Measurements from ENCODE around the gene STOX1.

The STOX1 gene

GRCh38 chr10:68876246-68877138, 49.2 kb downstream of the STOX1 start:
- DNase-seq (ENCODE audit: insufficient read length, low spot score) (no peak), FAIRE-seq (no peak)
- no peak for TF ChIP-seq POU2F2 (IDR thresholded peaks at IDR 0.05; ENCODE audit: low read depth, low read length)
- no peak for TF ChIP-seq POLR2A (IDR thresholded peaks at IDR 0.05; ENCODE audit: low read depth, low read length)
- TF ChIP-seq SPI1 (IDR thresholded peaks at IDR 0.05; ENCODE audit: low read depth, low read length) = no peak
- no peak for TF ChIP-seq POLR2AphosphoS5 (IDR thresholded peaks at IDR 0.05; ENCODE audit: low read depth, low read length)

DNA sequence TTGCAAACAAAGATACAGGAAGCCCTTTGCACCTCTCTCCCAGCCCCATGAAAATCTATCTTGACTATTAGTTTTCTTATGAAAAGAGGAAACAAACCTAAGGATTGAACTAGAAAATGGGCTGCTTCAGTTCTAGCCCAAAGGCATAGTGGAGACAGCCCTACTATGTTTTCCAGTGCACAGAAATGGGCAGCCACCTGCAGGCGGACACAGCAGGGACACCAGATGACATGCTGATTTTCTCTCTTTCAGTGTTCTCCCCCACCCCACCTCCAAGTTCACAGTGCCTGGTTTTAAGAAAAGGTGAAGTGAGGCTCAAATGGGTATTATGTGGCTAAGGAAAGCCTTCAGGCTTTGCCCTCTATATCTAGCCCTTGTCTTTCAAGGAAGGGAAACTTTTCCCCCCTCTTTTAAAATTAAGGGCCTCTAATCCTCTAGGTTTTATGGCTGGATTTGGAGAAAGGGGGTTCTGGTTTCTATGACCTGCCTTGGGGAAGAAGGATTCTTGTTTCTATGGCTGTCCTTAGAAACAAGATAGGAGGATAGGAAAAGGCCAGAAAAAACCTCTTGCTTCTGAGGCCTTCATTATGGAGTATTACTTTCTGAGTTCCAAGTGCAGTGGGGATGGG, 50.3 kb downstream of the STOX1 start:
- no peak for TF ChIP-seq SPI1 (IDR thresholded peaks at IDR 0.05; ENCODE audit: low read depth, low read length)
- TF ChIP-seq POU2F2 (IDR thresholded peaks at IDR 0.05; ENCODE audit: low read depth, low read length) = no peak
- TF ChIP-seq POLR2AphosphoS5 (IDR thresholded peaks at IDR 0.05; ENCODE audit: low read depth, low read length) = no peak
- no peak for TF ChIP-seq TAF1 (IDR thresholded peaks at IDR 0.05; ENCODE audit: low read depth, low read length)
- no peak for TF ChIP-seq PAX5 (IDR thresholded peaks at IDR 0.05; ENCODE audit: insufficient read depth, low read length, severe bottlenecking)
- no peak for TF ChIP-seq POLR2A (IDR thresholded peaks at IDR 0.05; ENCODE audit: low read depth, low read length)
- no peak for FAIRE-seq

GRCh38 chr10:68878496-68878895, 51.2 kb downstream of the STOX1 start:
- TF ChIP-seq POLR2AphosphoS5 (IDR thresholded peaks at IDR 0.05; ENCODE audit: low read depth, low read length) = no peak
- TF ChIP-seq SPI1 (IDR thresholded peaks at IDR 0.05; ENCODE audit: low read depth, low read length) = no peak
- TF ChIP-seq TAF1 (IDR thresholded peaks at IDR 0.05; ENCODE audit: low read depth, low read length) = no peak
- no peak for TF ChIP-seq PAX5 (IDR thresholded peaks at IDR 0.05; ENCODE audit: insufficient read depth, low read length, severe bottlenecking)
- TF ChIP-seq POLR2A (IDR thresholded peaks at IDR 0.05; ENCODE audit: low read depth, low read length) = no peak
- no peak for TF ChIP-seq POU2F2 (IDR thresholded peaks at IDR 0.05; ENCODE audit: low read depth, low read length)
- FAIRE-seq = no peak
- no peak for DNase-seq (ENCODE audit: insufficient read length, low spot score)

More for the DNA sequence above, 50.3 kb downstream of the STOX1 start:
- DNase-seq (ENCODE audit: insufficient read length, low spot score) = no peak

DNA sequence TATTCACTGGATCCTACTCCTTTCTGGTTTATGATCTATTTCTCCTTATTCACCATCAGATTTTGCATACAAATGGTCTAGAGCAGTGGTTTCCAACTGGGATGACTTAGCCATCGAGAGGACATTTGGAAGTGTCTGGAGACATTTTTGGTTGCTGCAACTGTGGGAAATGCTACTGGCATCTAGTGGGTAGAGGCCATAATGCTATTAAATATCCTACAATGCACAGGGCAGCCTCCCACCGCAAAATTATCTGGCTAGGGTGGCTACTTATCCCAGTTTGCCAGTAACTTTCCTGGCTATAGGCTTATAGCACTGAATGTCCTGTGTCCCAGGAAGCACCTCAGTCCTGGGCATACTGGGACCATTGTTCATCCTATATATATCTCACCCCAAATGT, 52.3 kb downstream of the STOX1 start:
- FAIRE-seq = no peak
- TF ChIP-seq POU2F2 (IDR thresholded peaks at IDR 0.05; ENCODE audit: low read depth, low read length) (no peak), POLR2AphosphoS5 (IDR thresholded peaks at IDR 0.05; ENCODE audit: low read depth, low read length) (no peak), SPI1 (IDR thresholded peaks at IDR 0.05; ENCODE audit: low read depth, low read length) (no peak)
- DNase-seq (ENCODE audit: insufficient read length, low spot score) = no peak

DNA sequence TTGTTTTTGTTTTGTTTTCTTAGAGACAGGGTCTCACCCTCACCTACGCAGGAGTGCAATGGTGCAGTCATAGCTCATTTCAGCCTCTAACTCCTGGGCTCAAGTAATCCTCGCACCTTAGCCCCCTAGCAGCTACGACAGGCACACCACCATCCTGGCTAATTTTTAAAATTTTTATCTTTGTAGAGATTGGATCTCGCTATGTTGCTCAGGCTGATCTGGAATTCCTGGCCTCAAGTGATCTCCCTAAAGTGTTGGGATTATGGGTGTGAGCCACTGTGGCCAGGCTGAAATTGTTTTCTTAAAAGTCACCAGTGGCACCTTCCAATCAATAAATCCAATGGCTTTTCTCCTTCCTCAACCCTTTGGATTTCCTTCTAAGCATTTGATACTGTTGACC, 52.9 kb downstream of the STOX1 start:
- DNase-seq (ENCODE audit: insufficient read length, low spot score) (no peak), FAIRE-seq (no peak)
- TF ChIP-seq POLR2A (IDR thresholded peaks at IDR 0.05; ENCODE audit: low read depth, low read length) = no peak

- FAIRE-seq = no peak
- DNase-seq (ENCODE audit: insufficient read length, low spot score) = no peak
- no peak for TF ChIP-seq PAX5 (IDR thresholded peaks at IDR 0.05; ENCODE audit: insufficient read depth, low read length, severe bottlenecking)
- no peak for TF ChIP-seq POLR2AphosphoS5 (IDR thresholded peaks at IDR 0.05; ENCODE audit: low read depth, low read length)
- TF ChIP-seq POU2F2 (IDR thresholded peaks at IDR 0.05; ENCODE audit: low read depth, low read length) = no peak
- TF ChIP-seq POLR2A (IDR thresholded peaks at IDR 0.05; ENCODE audit: low read depth, low read length) = no peak
- TF ChIP-seq SPI1 (IDR thresholded peaks at IDR 0.05; ENCODE audit: low read depth, low read length) = no peak
- TF ChIP-seq TAF1 (IDR thresholded peaks at IDR 0.05; ENCODE audit: low read depth, low read length) = no peak
Observed at GRCh38 chr10:68895041-68895440, 67.7 kb downstream of the STOX1 start.

GRCh38 chr10:68897336-68897741, 70.0 kb downstream of the STOX1 start:
- DNase-seq (ENCODE audit: insufficient read length, low spot score) (no peak), FAIRE-seq (no peak)

GRCh38 chr10:68899186-68899745, 71.9 kb downstream of the STOX1 start:
- no peak for FAIRE-seq
- DNase-seq (ENCODE audit: insufficient read length, low spot score) = no peak
- TF ChIP-seq POLR2A (IDR thresholded peaks at IDR 0.05; ENCODE audit: low read depth, low read length) = no peak
- TF ChIP-seq PAX5 (IDR thresholded peaks at IDR 0.05; ENCODE audit: insufficient read depth, low read length, severe bottlenecking) = no peak
- no peak for TF ChIP-seq TAF1 (IDR thresholded peaks at IDR 0.05; ENCODE audit: low read depth, low read length)

More at GRCh38 chr10:68897336-68897741, 70.0 kb downstream of the STOX1 start:
- TF ChIP-seq TAF1 (IDR thresholded peaks at IDR 0.05; ENCODE audit: low read depth, low read length) = no peak
- no peak for TF ChIP-seq POLR2AphosphoS5 (IDR thresholded peaks at IDR 0.05; ENCODE audit: low read depth, low read length)
- no peak for TF ChIP-seq POU2F2 (IDR thresholded peaks at IDR 0.05; ENCODE audit: low read depth, low read length)
- no peak for TF ChIP-seq PAX5 (IDR thresholded peaks at IDR 0.05; ENCODE audit: insufficient read depth, low read length, severe bottlenecking)
- TF ChIP-seq POLR2A (IDR thresholded peaks at IDR 0.05; ENCODE audit: low read depth, low read length) = no peak
- no peak for TF ChIP-seq SPI1 (IDR thresholded peaks at IDR 0.05; ENCODE audit: low read depth, low read length)

DNA sequence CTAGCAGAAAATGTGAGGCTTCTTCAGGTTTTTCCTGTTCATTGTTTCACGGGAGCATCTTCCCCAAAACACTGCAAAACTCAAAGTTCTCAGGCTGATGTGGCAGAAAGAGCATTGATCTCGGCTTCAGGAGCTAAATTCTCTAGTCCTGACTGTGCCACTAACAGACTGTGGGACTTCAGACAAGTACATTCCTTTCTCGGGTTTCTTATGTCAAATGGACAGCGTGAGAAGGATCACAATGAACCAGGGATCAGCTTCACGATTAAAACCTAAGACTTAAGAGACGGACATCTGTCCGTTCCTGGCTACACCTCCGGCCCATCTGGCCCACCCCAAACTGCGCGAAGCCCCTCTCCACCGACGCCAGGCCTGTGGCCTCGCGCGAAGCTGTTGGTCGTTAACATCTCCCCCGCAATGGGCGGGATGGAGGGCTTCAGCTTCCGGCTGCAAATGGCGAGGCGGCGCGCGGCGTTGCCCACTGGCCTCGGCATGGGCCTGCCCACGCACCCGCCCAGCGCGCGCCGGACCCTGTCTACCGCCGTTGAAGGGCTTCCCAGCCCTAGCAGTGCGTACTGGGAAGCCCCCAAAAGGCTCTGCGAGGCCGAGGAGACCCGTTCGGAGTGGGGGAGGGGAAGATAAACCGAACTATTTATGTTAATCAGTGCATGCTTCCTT, 73.2 kb downstream of the STOX1 start:
- FAIRE-seq (no peak), DNase-seq (ENCODE audit: insufficient read length, low spot score) (no peak)
- TF ChIP-seq TAF1 (IDR thresholded peaks at IDR 0.05; ENCODE audit: low read depth, low read length) = peak; percentile 100
- no peak for TF ChIP-seq SPI1 (IDR thresholded peaks at IDR 0.05; ENCODE audit: low read depth, low read length)
- peak; percentile 82; the same call in 1 of the 2 replicates for TF ChIP-seq POLR2A (IDR thresholded peaks at IDR 0.05; ENCODE audit: low read depth, low read length)
- peak; percentile 74 for TF ChIP-seq POU2F2 (IDR thresholded peaks at IDR 0.05; ENCODE audit: low read depth, low read length)
- TF ChIP-seq PAX5 (IDR thresholded peaks at IDR 0.05; ENCODE audit: insufficient read depth, low read length, severe bottlenecking) = no peak
- TF ChIP-seq POLR2AphosphoS5 (IDR thresholded peaks at IDR 0.05; ENCODE audit: low read depth, low read length) = peak; percentile 90
